HG03135 (cell line): ENCODE results near the gene TOMM20.

ENCODE experiments used
- ATAC-seq: cut with Tn5 transposase; IDR thresholded peaks from one replicate; pipeline ENCODE4 v1.9.1; 2021; ENCODE audit warnings: mild to moderate bottlenecking, moderate library complexity; ENCODE audit not compliant: unreplicated experiment

TOMM20 gene

DNA sequence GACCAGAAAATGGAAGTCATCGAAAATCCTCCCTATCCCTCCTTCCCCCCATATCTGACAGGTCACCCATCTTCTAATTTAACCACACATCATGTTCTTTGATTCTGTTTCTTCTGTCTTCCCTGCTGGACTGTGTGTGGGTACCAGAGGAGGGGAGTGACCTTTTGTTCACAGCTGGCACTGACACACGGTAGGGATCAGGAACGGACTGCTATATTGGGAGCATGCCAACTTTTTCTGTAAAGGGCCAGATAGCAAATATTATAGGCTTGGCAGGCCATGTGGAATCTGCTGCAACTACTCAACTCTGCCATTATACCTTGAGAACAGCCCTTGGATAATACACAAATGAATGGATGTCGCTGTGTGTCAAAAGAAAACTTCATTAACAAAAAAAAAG is 7.5 kb upstream of the TOMM20 start:
- no peak for ATAC-seq

DNA sequence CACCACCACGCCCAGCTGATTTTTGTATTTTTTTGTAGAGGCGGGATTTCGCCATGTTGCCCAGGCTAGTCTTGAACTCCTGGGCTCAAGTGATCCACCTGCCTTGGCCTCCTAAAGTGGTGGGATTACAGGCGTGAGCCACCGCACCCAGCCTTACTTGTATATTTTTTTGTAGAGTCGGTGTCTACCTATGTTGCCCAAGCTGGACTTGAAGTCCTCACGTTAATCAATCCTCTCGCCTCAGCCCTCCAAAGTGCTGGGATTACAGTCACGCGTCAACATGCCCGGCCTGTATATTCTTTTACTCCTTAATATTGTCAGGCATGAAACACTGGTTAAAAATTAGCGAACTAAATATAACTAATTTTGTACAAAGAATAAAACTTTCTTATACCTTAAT is 5.5 kb upstream of the TOMM20 start:
- ATAC-seq: no peak

DNA sequence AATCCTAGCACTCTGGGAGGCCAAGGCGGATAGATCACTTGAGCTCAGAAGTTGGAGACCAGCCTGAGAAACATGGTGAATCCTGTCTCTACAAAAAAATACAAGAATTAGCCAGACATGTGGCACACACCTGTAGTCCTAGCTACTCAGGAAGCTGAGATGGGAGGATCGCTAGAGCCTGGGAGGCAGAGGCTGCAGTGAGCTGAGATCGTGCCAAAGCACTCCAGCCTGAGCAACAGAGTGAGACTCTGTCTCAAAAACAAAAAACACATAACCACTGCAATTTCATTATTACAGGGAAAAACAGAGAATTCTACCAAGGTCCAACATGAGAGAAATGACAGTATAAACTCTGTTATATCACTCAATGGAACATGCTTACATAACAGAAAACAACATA is 4.4 kb upstream of the TOMM20 start:
- no peak for ATAC-seq

- ATAC-seq: no peak
Observed at GRCh38 chr1:235131961-235132360, 3.3 kb upstream of the TOMM20 start.

DNA sequence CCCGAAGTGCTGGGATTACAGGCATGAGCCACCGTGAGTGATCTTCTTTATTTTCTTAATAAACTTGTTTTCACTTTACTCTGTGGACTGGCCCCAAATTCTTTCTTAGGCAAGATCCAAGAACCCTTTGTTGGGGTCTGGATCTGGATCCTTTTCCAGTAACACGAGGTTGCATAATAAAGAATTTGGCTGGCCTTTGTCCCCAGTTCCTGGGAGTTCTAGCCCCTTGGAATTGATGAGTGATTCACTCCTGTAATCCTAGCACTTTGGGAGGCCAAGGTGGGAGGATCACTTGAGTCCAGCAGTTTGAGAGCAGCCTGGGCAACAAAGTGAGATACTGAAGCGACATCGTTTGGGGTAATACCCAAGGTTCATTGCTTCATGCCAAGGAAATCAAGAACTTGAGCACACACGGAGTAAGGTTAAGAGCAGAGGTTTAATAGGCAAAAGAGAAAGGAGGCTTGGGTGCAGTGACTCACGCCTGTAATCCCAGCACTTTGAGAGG is 2.2 kb upstream of the TOMM20 start:
- ATAC-seq: no peak

- ATAC-seq: no peak
Observed at GRCh38 chr1:235129774-235130570, 1.3 kb upstream of the TOMM20 start.

- ATAC-seq: no peak
Observed at GRCh38 chr1:235127732-235128455, 743 bp downstream of the TOMM20 start.

GRCh38 chr1:235127203-235127602 is 1.4 kb downstream of the TOMM20 start:
- no peak for ATAC-seq

DNA sequence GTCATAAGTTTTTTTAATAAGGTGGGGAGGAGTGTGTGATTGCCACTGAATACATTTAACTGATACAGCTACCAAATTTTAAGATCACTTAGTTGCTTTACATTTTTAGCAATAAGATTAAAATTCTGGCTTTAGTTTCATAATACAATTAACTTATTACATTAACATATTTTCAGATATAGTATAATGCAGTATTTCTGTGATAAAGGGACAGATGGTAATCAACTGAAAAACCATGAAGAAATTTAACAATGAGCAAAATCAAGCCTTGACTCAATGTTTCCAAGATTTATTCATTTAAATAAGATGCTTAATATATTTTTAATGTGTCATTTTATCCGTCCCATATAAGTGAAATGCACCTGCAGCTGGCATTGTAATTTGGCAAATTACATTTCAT is 4.0 kb downstream of the TOMM20 start:
- ATAC-seq: no peak

GRCh38 chr1:235124111-235124510 is 4.5 kb downstream of the TOMM20 start:
- no peak for ATAC-seq

- ATAC-seq: no peak
Observed at GRCh38 chr1:235122348-235122747, 6.3 kb downstream of the TOMM20 start.

GRCh38 chr1:235113183-235113917 is 15.3 kb downstream of the TOMM20 start:
- no peak for ATAC-seq

- ATAC-seq: no peak
Observed at GRCh38 chr1:235112297-235113182, 16.1 kb downstream of the TOMM20 start.

DNA sequence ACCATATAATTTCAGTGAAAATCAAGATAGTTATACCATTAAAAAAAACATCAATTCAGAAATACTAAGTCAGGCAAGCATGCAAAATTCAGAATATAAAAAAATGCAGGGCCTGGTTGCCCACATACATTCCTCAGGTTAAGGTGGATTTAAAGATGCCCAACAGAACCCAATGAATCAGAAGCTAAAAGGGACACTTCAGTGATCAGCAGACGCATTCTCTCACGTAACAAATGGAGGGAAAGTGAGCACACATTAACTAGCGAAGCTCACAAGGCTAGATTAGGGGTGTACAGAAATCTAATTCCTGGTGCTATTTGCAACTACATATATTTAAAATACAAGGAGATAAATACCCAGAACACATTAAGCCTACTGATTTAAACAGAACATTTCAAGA is 17.5 kb downstream of the TOMM20 start:
- ATAC-seq: no peak

DNA sequence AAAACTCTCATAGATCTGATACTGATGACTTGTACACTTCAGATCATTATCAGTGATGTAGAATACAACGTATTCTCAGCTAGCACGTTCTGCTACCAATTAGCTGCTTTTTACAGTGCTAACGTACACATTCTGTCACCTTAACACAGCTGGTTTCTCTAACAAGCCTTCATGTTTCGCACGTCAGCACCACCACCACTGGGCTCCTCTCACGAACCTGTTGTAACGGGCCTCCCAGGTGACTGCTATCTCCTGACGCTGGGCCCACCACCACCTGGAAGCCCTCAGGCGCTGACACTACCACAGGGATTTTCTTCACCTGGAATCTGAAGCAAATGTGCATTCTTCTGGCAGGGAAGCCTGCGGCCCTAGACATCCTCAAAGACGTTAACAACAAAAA is 19.8 kb downstream of the TOMM20 start:
- no peak for ATAC-seq

DNA sequence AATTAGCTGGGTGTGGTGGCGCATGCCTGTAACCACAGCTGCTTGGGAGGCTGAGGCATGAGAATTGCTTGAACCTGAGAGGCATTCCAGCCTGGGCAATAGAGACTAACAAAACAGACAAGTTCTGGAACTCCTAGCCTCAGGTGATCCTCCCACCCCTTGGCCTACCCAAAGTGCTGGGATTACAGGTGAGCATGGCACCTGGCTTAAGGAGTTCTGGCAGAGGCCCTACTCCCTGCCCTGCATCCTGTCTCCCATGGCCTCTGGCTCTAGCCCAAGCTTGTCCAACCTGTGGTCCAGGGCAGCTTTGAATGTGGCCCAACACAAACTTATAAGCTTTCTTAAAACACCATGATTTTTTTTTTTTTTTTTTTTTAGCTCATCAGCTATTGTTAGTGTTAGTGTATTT is 20.4 kb downstream of the TOMM20 start:
- ATAC-seq: no peak

DNA sequence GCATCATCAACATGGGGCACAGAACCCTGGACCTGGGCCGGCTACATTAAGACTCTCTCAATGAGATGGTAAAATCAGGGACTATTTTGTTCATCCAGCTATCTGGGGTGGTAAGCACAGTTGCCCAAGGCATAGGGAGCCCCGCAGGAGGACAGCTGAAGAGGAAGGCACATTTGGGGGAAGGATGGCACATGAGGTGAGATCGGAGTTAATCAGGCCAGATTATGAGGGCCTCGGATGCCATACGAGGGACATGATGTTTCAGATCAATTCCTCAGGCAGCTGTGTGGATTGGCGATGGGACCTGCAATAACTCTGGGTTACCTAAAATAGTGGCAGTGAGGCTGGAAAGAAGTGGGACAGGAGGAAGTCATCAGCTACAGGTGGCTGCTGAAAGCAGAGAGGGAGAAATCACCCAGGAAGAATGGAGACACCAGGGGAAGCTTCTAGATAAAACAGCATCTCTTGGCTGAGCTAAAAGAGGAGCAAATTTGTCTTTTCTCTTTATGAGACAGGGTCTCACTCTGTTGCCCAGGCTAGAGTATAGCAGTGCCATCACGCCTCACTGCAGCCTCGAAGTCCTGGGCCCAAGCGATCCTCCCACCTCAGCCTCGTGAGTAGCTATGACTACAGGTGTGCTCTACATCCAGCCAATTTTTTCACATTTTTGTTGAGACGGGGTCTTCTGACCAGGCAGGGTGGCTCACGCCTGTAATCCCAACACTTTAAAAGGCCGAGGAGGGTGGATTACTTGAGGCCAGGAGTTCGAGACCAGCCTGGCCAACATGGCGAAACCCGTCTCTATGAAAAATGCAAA is 21.1 kb downstream of the TOMM20 start:
- no peak for ATAC-seq

DNA sequence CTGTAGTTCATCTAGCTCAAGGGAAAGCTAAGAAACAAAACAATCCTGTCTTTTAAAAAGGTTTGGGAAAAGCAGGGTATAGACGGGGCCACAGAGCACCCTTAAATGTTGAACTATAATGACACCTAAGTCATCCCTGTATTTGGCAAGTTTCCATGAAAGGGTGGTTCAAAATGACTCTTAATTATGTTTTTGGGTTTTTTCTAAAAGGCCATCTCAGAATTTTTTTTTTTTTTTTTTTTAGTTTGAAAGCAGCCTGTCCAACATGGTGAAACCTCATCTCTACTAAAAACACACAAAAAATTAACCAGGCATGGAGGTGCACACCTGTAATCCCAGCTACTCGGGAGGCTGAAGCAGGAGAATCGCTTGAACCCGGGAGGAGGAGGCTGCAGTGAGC is 22.2 kb downstream of the TOMM20 start:
- no peak for ATAC-seq
